RWPE1 (cell line): ENCODE measurements around the gene GRAMD1B.
A peak's percentile ranks its signal among the peaks of the same experiment; 100 is the strongest.

ENCODE experiments used
- CTCF ChIA-PET: fragments of 350-600 bp; sonication (Branson Sonifier 250); formaldehyde crosslinking; extraction: SDS; loops from one replicate; lab custom pipeline; 2021; lab: Yijun Ruan, JAX
- POLR2A ChIA-PET: fragments of 400-600 bp; formaldehyde crosslinking; extraction: SDS; loops from one replicate; lab custom pipeline; 2020; ENCODE audit warnings: antibody characterized with exemption; ENCODE audit not compliant: low non-redundant PET; lab: Yijun Ruan, JAX
- DNase-seq: peaks from one replicate; pipeline ENCODE4 v3.0.0; 2012; ENCODE audit warnings: low spot score
- H3K27ac ChIP-seq: fragments of 450-650 bp; 2 replicates; pipeline ENCODE4 v1.5.1; 2017
- TF ChIP-seq, protein P1 (sequence below): fragments of 450-650 bp; conservative IDR thresholded peaks from 2 replicates; pipeline ENCODE4 v1.5.1; 2017; ENCODE audit warnings: low read depth, mild to moderate bottlenecking

GRAMD1B gene

DNA sequence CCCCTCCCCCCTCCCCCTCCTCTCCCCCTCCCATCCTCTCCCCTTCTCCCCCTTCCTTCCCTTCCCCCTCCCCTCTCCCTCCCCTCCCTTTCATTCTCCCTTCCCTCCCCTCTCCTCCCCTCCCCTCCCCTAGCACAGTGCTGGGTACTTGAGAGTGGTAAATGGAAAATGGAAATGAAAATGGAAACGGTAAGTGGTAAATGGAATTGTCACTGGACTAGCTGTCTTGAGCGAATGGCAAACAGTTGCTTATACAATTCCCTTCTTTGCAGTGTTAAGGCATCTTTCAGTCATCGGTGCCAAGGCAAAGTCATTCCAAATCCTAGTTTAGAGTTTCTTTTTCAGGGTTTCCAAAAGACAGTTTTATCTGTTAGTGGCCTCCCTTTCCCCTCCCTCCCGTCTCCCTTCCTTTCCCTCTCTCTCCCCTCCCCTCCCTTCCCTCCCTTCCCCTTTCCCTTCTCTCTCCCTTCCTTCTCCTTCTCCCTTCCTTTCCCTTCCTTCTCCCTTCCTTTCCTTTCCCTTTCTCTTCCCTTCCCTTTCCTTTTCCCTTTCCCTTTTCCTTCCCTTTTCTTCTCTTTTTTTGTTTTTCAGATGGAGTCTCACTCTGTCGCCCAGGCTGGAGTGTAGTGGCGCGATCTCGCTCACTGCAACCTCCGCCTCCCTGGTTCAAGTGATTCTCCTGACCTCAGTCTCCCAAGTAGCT, 47.3 kb downstream of the GRAMD1B start:
- TF ChIP-seq, protein P1, sequence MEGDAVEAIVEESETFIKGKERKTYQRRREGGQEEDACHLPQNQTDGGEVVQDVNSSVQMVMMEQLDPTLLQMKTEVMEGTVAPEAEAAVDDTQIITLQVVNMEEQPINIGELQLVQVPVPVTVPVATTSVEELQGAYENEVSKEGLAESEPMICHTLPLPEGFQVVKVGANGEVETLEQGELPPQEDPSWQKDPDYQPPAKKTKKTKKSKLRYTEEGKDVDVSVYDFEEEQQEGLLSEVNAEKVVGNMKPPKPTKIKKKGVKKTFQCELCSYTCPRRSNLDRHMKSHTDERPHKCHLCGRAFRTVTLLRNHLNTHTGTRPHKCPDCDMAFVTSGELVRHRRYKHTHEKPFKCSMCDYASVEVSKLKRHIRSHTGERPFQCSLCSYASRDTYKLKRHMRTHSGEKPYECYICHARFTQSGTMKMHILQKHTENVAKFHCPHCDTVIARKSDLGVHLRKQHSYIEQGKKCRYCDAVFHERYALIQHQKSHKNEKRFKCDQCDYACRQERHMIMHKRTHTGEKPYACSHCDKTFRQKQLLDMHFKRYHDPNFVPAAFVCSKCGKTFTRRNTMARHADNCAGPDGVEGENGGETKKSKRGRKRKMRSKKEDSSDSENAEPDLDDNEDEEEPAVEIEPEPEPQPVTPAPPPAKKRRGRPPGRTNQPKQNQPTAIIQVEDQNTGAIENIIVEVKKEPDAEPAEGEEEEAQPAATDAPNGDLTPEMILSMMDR: no peak
- ChIA-PET POLR2A (no interaction called here), CTCF (interaction anchor here (0.7 to 3.3 kb wide), 7 partner anchors 8 to 230 kb away, joined by 3 to 36 read pairs (median 4); no protein-coding TSS in a partner anchor)
- no peak overlapping the region for H3K27ac ChIP-seq
- DNase-seq: no peak

DNA sequence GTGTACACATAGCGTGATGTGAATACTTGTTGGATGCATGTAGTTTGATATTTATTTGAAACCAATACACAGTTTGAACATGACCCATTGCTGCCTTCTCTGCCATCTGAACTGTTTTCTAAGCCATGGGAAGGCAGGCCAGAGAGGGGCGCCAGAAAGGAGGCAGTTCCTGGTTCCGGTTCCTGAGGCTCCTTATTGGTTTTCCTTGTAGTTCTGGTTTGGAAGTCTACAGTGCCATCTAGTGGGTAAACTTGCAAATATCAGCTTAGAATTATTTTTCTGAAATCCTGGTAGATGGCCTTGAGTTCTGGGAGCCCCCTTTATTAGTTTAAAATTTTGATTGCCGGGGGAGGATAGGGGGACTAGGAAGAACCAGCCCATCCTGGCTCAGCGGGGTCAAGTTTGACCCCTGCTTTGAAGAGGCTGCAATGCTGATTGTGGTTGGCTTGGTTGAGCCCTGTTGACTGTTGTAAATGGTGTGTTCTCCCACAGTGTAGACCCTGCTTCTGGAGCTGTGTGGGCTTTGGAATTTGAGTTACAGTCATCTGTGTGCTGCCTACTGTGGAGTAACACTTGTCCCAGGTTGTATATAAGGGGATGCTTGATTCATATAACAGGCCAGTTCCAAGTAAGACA, 48.4 kb downstream of the GRAMD1B start:
- H3K27ac ChIP-seq: no peak overlapping the region
- TF ChIP-seq, protein P1: peak; percentile 72
- CTCF ChIA-PET: interaction anchor here (0.6 to 3.3 kb wide), 10 partner anchors 8 to 375 kb away, joined by 3 to 36 read pairs (median 4); no protein-coding TSS in a partner anchor
- POLR2A ChIA-PET: no interaction called here
- DNase-seq: peak; percentile 69

DNA sequence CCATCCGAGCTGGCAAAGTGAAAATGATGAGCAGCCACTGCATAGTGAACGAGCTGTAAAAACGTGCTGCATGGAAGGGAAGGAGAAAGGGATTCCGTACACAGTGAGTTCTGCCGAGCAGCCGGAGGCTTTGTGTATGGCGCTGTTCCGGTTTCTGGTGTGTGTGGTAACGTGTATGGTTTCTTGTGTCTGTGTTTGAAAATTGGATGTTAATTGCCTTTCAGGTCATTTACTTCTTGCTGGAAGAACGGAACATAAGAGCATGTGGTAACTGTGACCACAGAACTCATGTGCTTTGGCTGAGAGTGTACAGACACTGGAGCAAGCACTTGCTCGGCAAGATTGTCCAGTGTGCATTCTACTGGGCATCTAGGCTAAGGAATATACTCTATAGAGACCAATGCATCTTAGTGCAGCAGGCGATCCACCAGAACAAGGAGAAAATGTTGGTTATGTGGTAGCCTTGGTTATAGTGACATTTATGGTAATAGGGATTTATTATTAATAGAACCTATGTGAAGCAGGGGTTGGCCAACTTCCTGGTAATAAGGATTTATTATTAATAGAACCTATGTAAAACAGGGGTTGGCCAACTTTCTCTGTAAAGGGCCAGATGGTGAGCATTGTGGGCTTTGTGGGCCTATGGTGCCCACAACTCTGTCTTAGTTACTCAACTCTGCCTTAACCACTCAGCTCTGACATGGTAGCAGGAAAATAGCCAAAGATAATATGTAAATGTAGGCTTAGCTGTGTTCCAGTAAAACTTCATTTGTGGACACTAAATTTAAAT, 49.2 kb downstream of the GRAMD1B start:
- TF ChIP-seq, protein P1: no peak

DNA sequence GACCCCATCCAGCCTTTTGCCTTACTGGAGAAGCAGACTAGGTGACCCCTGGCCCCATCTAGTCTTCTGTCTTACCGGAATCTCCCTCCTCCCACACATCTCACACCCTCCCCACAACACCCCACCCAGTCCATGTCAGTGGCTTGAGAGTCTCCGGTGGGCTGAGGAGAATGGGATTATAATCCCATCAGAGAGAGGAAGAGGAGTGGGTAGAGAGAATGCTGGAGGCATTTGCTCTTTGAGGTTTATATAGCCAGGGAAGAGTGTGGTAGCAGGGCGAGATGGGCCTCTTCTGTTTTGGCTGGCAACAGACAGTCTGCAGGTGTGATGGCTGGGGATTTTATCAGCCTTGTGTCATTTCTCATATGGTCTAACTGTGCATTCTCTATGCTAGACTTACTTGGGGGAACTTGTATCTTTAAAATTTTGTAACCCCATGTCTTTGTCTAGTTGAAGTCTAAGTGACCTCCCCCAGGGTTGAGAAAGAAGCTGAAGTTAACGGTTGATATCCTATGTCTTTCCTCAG, 50.3 kb downstream of the GRAMD1B start:
- no peak overlapping the region for H3K27ac ChIP-seq
- ChIA-PET CTCF (interaction anchor here (0.6 to 3.3 kb wide), 4 partner anchors 49 to 131 kb away, joined by 3 to 36 read pairs (median 4); no protein-coding TSS in a partner anchor), POLR2A (interaction anchor here (0.6 kb wide), 1 partner anchor 434 kb away, joined by 3 read pairs; no protein-coding TSS in a partner anchor)

More for the DNA sequence above, 49.2 kb downstream of the GRAMD1B start:
- H3K27ac ChIP-seq: no peak overlapping the region
- ChIA-PET CTCF (interaction anchor here (0.5 to 3.3 kb wide), 10 partner anchors 7 to 1397 kb away, joined by 3 to 36 read pairs (median 4); no protein-coding TSS in a partner anchor), POLR2A (no interaction called here)
- DNase-seq: no peak

DNA sequence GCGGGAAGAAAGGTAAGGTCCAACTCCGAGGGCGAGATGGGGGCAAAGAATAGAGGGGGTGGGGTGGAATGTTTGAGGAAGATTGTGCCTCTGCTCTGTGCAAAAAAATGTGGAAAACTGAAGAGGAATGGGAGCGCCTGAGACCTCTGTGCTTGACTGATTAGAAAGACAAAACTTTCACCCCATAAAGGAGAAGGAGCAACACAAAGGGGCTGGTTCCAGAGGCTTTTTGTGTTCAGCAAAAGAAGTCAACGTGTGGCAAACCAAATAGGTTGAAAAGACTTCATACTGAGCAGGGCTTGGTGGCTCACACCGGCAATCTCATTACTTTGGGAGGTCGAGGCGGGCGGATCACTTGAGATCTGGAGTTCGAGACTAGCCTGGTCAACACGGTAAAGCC, 50.8 kb downstream of the GRAMD1B start:
- TF ChIP-seq, protein P1: no peak
- no peak for DNase-seq
- CTCF ChIA-PET: no interaction called here
- no peak overlapping the region for H3K27ac ChIP-seq
- POLR2A ChIA-PET: interaction anchor here (0.6 kb wide), 1 partner anchor 434 kb away, joined by 3 read pairs; no protein-coding TSS in a partner anchor

More for the DNA sequence above, 50.3 kb downstream of the GRAMD1B start:
- DNase-seq: no peak
- TF ChIP-seq, protein P1: no peak
